Activated CD8-positive, alpha-beta T cell treated with anti-CD3 and anti-CD28 coated beads for 36 hours (primary cell): ENCODE measurements around the gene DNMT3A. TPM values are rescaled to one million over a fixed set of nuclear protein-coding genes. Genes with fewer than 3 reads are reported as not detected.

Source experiments
- ATAC-seq: fragments of 200-7000 bp; cut with Tn5 transposase; one replicate; pipeline ENCODE4 v1.10.0; 2021; ENCODE audit warnings: mild to moderate bottlenecking, moderate library complexity
- CTCF ChIA-PET: fragments of 350-600 bp; sonication (Branson Sonifier 250); formaldehyde crosslinking; loops from one replicate; lab custom pipeline; 2021; ENCODE audit warnings: antibody characterized with exemption; lab: Charles Lee
- POLR2A ChIA-PET: fragments of 350-600 bp; sonication (Branson Sonifier 250); formaldehyde crosslinking; loops from one replicate; lab custom pipeline; 2021; ENCODE audit warnings: antibody characterized with exemption; lab: Charles Lee
- DNase-seq: peaks from one replicate; pipeline ENCODE4 v3.0.0-alpha.2; 2020
- H3K27ac Mint-ChIP-seq: one replicate; pipeline ENCODE4 v1.8.0; 2021; ENCODE audit warnings: mild to moderate bottlenecking, mixed read lengths
- H3K27me3 Mint-ChIP-seq: one replicate; pipeline ENCODE4 v1.8.0; 2021; ENCODE audit warnings: mixed read lengths
- H3K36me3 Mint-ChIP-seq: one replicate; pipeline ENCODE4 v1.8.0; 2021; ENCODE audit warnings: low read depth, mixed read lengths
- H3K4me1 Mint-ChIP-seq: one replicate; pipeline ENCODE4 v1.8.0; 2021; ENCODE audit warnings: low read depth, mixed read lengths
- H3K4me3 Mint-ChIP-seq: one replicate; pipeline ENCODE4 v1.8.0; 2021; ENCODE audit warnings: mild to moderate bottlenecking, moderate library complexity, mixed read lengths
- H3K9me3 Mint-ChIP-seq: one replicate; pipeline ENCODE4 v1.8.0; 2021; ENCODE audit warnings: mixed read lengths
- CTCF ChIP-seq: fragments of 200-600 bp; IDR thresholded peaks from one replicate; pipeline ENCODE4 v1.8.0; 2022; ENCODE audit warnings: antibody characterized with exemption, mild to moderate bottlenecking
- intact Hi-C: fragments of 100-400 bp; cut with micrococcal nuclease; formaldehyde crosslinking; loops from one replicate; pipeline ENCODE4 v1.10.0; 2022
- total RNA-seq, 2 experiments: library from RNA; stranded (reverse); gene quantifications; one replicate each; pipeline ENCODE4 v1.2.3, GENCODE V29; 2021

DNMT3A gene
- total RNA-seq, 2 experiments from 2014 or later, result 84.8 to 97.8 TPM

DNA sequence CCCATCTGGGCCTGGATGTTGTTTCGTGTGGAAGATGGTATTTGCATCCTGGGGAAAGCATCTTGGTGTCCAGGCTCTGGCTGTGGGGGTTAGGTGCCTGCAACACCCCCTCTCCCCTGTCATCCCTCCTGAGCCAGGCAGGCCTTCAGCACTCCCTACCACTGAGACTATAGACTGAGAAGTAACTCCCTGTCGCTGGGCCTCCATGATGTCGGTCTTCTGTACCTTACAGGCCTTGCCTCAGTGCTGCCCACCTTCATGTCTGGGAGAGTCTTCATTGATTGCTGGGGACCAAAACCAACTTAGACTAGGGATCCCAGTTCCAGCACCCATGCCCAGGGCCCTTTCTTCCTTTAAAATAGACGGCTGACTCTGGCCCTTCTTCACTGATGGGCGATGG, 33.1 kb upstream of the DNMT3A start:
- ChIA-PET CTCF (interaction anchor here (1.0 to 10.7 kb wide), 4 partner anchors 9 to 66 kb away, joined by 3 to 121 read pairs (median 16); partner anchors contain the start of gene DNMT3A), POLR2A (interaction anchor here (1.5 to 2.9 kb wide), 4 partner anchors 10 to 32 kb away, joined by 5 to 22 read pairs (median 13); partner anchors contain the start of gene DNMT3A)
- Mint-ChIP-seq H3K9me3 (no peaks in the 10 kb centered on the region), H3K36me3 (no peaks in the 10 kb centered on the region), H3K4me3 (no peak overlapping the region), H3K4me1 (peaks cover 37% of the 10 kb centered on the region), H3K27ac (no peak overlapping the region), H3K27me3 (no peaks in the 10 kb centered on the region)
- DNase-seq (no peak), ATAC-seq (no peak)
- intact Hi-C loops, result loop anchor here (5.0 kb wide), 1 partner anchor 33 kb away; the partner anchor contains the start of gene DNMT3A
- TF ChIP-seq CTCF, result no peak

DNA sequence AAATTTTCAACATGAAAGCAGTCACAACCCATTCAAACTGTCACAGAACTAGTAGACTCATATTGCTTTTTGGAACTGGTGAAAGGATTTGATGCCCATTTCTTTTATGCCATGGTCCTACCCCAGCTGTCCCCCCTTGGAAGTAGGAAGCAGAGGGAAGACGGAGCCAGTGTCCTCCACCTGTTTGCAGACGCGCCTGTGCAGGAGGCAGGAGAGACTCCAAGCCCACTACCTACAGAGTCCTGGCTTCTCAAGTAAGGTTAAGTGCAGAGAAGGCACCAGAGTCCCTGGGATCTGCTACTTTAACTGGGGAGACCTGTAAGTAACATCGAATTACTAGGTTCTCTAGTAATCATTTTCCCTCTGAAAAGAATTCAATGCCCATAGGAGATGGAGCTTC, 32.7 kb upstream of the DNMT3A start:
- Mint-ChIP-seq H3K4me1 (peaks cover 34% of the 10 kb centered on the region), H3K27me3 (no peaks in the 10 kb centered on the region), H3K4me3 (no peak overlapping the region), H3K9me3 (no peaks in the 10 kb centered on the region), H3K27ac (no peak overlapping the region), H3K36me3 (no peaks in the 10 kb centered on the region)
- CTCF ChIA-PET, result interaction anchor here (1.0 to 10.7 kb wide), 2 partner anchors 9 to 12 kb away, joined by 3 to 121 read pairs; no protein-coding TSS in a partner anchor
- TF ChIP-seq CTCF, result no peak
- ATAC-seq (no peak), DNase-seq (no peak)
- POLR2A ChIA-PET, result interaction anchor here (1.9 to 2.6 kb wide), 2 partner anchors 10 to 12 kb away, joined by 7 to 14 read pairs; no protein-coding TSS in a partner anchor
- intact Hi-C loops, result no loop called here

GRCh38 chr2:25373269-25373981, 31.7 kb upstream of the DNMT3A start:
- no peak for TF ChIP-seq CTCF
- Mint-ChIP-seq H3K4me3 (no peak overlapping the region), H3K4me1 (peaks cover 24% of the 10 kb centered on the region), H3K9me3 (no peaks in the 10 kb centered on the region), H3K27ac (no peak overlapping the region), H3K36me3 (no peaks in the 10 kb centered on the region), H3K27me3 (no peaks in the 10 kb centered on the region)
- ChIA-PET POLR2A (interaction anchor here (1.9 kb wide), 1 partner anchor 11 kb away, joined by 7 read pairs; no protein-coding TSS in a partner anchor), CTCF (interaction anchor here (1.0 to 10.7 kb wide), 3 partner anchors 11 to 96 kb away, joined by 3 to 121 read pairs (median 5); no protein-coding TSS in a partner anchor)
- intact Hi-C loops, result no loop called here
- no peak for ATAC-seq
- no peak for DNase-seq

GRCh38 chr2:25372405-25373268, 30.9 kb upstream of the DNMT3A start:
- CTCF ChIA-PET, result interaction anchor here (1.0 to 10.7 kb wide), 4 partner anchors 11 to 96 kb away, joined by 3 to 121 read pairs (median 4); no protein-coding TSS in a partner anchor
- no peak for TF ChIP-seq CTCF
- intact Hi-C loops, result no loop called here
- Mint-ChIP-seq H3K4me1 (peaks cover 18% of the 10 kb centered on the region), H3K36me3 (no peaks in the 10 kb centered on the region), H3K9me3 (no peaks in the 10 kb centered on the region), H3K27ac (no peak overlapping the region), H3K27me3 (no peaks in the 10 kb centered on the region), H3K4me3 (no peak overlapping the region)
- DNase-seq (no peak), ATAC-seq (no peak)
- POLR2A ChIA-PET, result interaction anchor here (1.0 to 1.9 kb wide), 2 partner anchors 10 to 11 kb away, joined by 4 to 7 read pairs; no protein-coding TSS in a partner anchor
